ENCODE measurements around the gene C1QTNF12.

C1QTNF12 gene

GRCh38 chr1:1274931-1275431 is 28.5 kb upstream of the C1QTNF12 start:
- Histone ChIP-seq H3K27me3 (ENCODE audit: insufficient read depth, low read length) (no peaks in the 10 kb centered on the region), H4K20me1 (ENCODE audit: insufficient read depth, low read length) (no peaks in the 10 kb centered on the region), H3K27ac (ENCODE audit: low read depth, low read length, poor library complexity, severe bottlenecking) (no peak overlapping the region), H3K79me2 (ENCODE audit: insufficient read depth, low read length) (peaks cover 32% of the 10 kb centered on the region), H2AFZ (ENCODE audit: low read length) (no peak overlapping the region), H3K4me2 (ENCODE audit: low read length) (no peak overlapping the region; the same call in 1 of the 2 replicates), H3F3A (ENCODE audit: insufficient read depth, low read length) (no peaks in the 10 kb centered on the region), H3K4me3 (ENCODE audit: low read depth, low read length, poor library complexity, severe bottlenecking) (no peak overlapping the region), H3K36me3 (ENCODE audit: insufficient read depth, low read length) (peaks cover 14% of the 10 kb centered on the region), H3K9ac (ENCODE audit: low read length) (no peak overlapping the region), H3K9me3 (ENCODE audit: low read length) (peaks cover 3% of the 10 kb centered on the region; the same call in 1 of the 2 replicates), H3K9me2 (ENCODE audit: low read depth, low read length) (no peaks in the 10 kb centered on the region), H3K4me1 (ENCODE audit: insufficient read depth, low read length, severe bottlenecking) (peaks cover 28% of the 10 kb centered on the region)
- TF ChIP-seq EZH2 (IDR thresholded peaks at IDR 0.05; ENCODE audit: borderline replicate concordance, low read length), result no peak
- TF ChIP-seq, protein P1, sequence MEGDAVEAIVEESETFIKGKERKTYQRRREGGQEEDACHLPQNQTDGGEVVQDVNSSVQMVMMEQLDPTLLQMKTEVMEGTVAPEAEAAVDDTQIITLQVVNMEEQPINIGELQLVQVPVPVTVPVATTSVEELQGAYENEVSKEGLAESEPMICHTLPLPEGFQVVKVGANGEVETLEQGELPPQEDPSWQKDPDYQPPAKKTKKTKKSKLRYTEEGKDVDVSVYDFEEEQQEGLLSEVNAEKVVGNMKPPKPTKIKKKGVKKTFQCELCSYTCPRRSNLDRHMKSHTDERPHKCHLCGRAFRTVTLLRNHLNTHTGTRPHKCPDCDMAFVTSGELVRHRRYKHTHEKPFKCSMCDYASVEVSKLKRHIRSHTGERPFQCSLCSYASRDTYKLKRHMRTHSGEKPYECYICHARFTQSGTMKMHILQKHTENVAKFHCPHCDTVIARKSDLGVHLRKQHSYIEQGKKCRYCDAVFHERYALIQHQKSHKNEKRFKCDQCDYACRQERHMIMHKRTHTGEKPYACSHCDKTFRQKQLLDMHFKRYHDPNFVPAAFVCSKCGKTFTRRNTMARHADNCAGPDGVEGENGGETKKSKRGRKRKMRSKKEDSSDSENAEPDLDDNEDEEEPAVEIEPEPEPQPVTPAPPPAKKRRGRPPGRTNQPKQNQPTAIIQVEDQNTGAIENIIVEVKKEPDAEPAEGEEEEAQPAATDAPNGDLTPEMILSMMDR (IDR thresholded peaks at IDR 0.05; ENCODE audit: low read length), result no peak

- Histone ChIP-seq H3K9me3 (ENCODE audit: low read length) (peaks cover 3% of the 10 kb centered on the region; the same call in 1 of the 2 replicates), H3K4me3 (ENCODE audit: low read depth, low read length, poor library complexity, severe bottlenecking) (peak overlapping the region; percentile 81), H3K27ac (ENCODE audit: low read depth, low read length, poor library complexity, severe bottlenecking) (no peak overlapping the region), H4K20me1 (ENCODE audit: insufficient read depth, low read length) (no peaks in the 10 kb centered on the region), H3K4me2 (ENCODE audit: low read length) (peak overlapping the region; percentile 97), H3K79me2 (ENCODE audit: insufficient read depth, low read length) (peaks cover 38% of the 10 kb centered on the region), H3K9me2 (ENCODE audit: low read depth, low read length) (no peaks in the 10 kb centered on the region), H3K9ac (ENCODE audit: low read length) (peak overlapping the region; percentile 94), H3F3A (ENCODE audit: insufficient read depth, low read length) (no peaks in the 10 kb centered on the region), H3K27me3 (ENCODE audit: insufficient read depth, low read length) (no peaks in the 10 kb centered on the region), H2AFZ (ENCODE audit: low read length) (no peak overlapping the region), H3K36me3 (ENCODE audit: insufficient read depth, low read length) (peaks cover 14% of the 10 kb centered on the region), H3K4me1 (ENCODE audit: insufficient read depth, low read length, severe bottlenecking) (peaks cover 28% of the 10 kb centered on the region)
- TF ChIP-seq, protein P1 (IDR thresholded peaks at IDR 0.05; ENCODE audit: low read length), result no peak
- TF ChIP-seq EZH2 (IDR thresholded peaks at IDR 0.05; ENCODE audit: borderline replicate concordance, low read length), result no peak
These were observed 27.9 kb upstream of the C1QTNF12 start for GRCh38 chr1:1274299-1274930.

DNA sequence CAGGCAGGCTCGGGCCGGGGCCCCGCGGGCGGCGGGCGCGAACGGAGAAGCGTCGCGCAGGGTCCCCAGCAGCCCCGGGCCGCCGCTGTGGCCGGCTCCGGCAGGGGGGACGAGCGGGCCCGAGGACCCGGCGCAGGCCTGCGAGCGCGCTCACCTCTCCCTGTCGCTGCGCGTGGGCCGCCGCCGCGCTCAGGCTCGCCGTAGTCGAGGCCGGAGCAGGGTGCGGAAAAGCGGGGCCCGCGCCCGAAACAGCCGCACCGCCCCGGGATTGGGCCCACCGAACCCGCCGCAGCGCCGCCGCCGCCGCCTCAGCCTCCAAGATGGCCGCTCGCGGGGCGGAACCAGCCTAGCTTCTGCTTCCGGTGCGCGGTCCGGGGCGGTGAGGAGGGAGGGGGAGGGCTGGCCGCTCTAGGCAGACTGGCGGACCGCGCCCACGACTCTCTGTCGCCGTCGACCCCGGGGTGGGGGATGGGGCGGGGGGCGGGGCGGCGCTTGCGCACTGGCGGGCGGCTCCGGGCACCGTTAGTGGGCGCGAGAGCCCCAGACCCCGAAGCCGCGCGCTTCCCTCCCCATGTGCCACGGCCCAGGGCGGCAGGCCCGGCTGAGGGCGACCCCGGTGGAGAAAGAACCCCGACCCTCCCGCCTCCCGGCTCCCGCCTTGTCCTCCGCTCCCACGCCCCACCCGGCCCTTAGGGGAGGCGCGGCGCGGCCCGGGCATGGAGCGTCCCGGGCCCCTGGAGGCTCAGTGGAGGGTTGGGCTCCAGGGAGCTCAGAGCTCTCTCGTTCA is 27.2 kb upstream of the C1QTNF12 start, which contains the start of gene UBE2J2:
TSS of gene UBE2J2 (minus strand) at position 343 of the 787 bp plus-strand sequence. CDS start 5,862 bp downstream, outside the sequence.
- Histone ChIP-seq H3K36me3 (ENCODE audit: insufficient read depth, low read length) (peaks cover 17% of the 10 kb centered on the region), H3F3A (ENCODE audit: insufficient read depth, low read length) (no peaks in the 10 kb centered on the region), H3K27me3 (ENCODE audit: insufficient read depth, low read length) (no peaks in the 10 kb centered on the region), H3K4me2 (ENCODE audit: low read length) (peak within 1 kb of the TSS; percentile 99), H3K27ac (ENCODE audit: low read depth, low read length, poor library complexity, severe bottlenecking) (no peak within 1 kb of the TSS), H3K9me2 (ENCODE audit: low read depth, low read length) (no peaks in the 10 kb centered on the region), H3K4me1 (ENCODE audit: insufficient read depth, low read length, severe bottlenecking) (peaks cover 28% of the 10 kb centered on the region), H2AFZ (ENCODE audit: low read length) (no peak within 1 kb of the TSS), H4K20me1 (ENCODE audit: insufficient read depth, low read length) (no peaks in the 10 kb centered on the region), H3K4me3 (ENCODE audit: low read depth, low read length, poor library complexity, severe bottlenecking) (peak within 1 kb of the TSS; percentile 81), H3K9ac (ENCODE audit: low read length) (peak within 1 kb of the TSS; percentile 94), H3K79me2 (ENCODE audit: insufficient read depth, low read length) (peaks cover 38% of the 10 kb centered on the region), H3K9me3 (ENCODE audit: low read length) (peaks cover 3% of the 10 kb centered on the region; the same call in 1 of the 2 replicates)
- TF ChIP-seq, protein P1 (IDR thresholded peaks at IDR 0.05; ENCODE audit: low read length), result no peak
- TF ChIP-seq EZH2 (IDR thresholded peaks at IDR 0.05; ENCODE audit: borderline replicate concordance, low read length), result no peak

All from OCI-LY1 (cell line).